ENCODE results near the gene USP5.

The USP5 gene

DNA sequence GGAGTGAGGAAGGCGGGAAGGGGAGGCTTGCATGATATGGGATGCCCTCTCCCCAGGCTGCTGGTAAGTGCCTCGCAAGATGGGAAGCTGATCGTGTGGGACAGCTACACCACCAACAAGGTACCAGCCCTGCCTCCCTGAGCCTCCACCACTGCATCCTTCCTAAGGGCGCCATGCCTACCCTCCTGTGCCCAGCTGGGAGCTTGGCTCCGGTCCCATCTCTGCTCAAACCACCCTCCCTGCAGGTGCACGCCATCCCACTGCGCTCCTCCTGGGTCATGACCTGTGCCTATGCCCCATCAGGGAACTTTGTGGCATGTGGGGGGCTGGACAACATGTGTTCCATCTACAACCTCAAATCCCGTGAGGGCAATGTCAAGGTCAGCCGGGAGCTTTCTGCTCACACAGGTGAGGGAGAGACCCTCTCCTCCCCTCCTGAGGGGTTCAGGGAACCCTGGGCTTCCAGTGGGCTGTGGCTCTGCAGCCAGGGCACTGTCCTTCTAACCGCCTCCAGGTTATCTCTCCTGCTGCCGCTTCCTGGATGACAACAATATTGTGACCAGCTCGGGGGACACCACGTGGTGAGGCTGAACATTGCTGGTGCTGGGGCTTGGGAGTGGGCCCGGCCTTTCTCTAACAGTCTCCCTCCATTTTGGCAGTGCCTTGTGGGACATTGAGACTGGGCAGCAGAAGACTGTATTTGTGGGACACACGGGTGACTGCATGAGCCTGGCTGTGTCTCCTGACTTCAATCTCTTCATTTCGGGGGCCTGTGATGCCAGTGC, 8.6 kb upstream of the USP5 start:
- DNase-seq (ENCODE audit: low read depth, low spot score), result no peak
- H3K4me3 ChIP-seq, result no peak overlapping the region
- H3K9ac ChIP-seq (ENCODE audit: insufficient read length), result no peak overlapping the region
- H3K9me3 ChIP-seq (ENCODE audit: low read depth, low read length), result no peaks in the 10 kb centered on the region
- peaks cover 17% of the 10 kb centered on the region for H3K36me3 ChIP-seq (ENCODE audit: insufficient read depth, low read length)
- H3K27ac ChIP-seq, result no peak overlapping the region
- TF ChIP-seq FOXP2 (optimal IDR thresholded peaks at IDR 0.05; ENCODE audit: control extremely low read depth, extremely low read length, insufficient read depth), result no peak
- TF ChIP-seq POLR2AphosphoS5 (IDR thresholded peaks at IDR 0.05; ENCODE audit: borderline replicate concordance, low read depth, low read length), result no peak
- TF ChIP-seq EZH2 (IDR thresholded peaks at IDR 0.05), result no peak

GRCh38 chr12:6845395-6845794, 6.6 kb upstream of the USP5 start:
- H3K4me3 ChIP-seq, result no peak overlapping the region
- no peaks in the 10 kb centered on the region for H3K9me3 ChIP-seq (ENCODE audit: low read depth, low read length)
- no peak for TF ChIP-seq POLR2AphosphoS5 (IDR thresholded peaks at IDR 0.05; ENCODE audit: borderline replicate concordance, low read depth, low read length)
- no peak for TF ChIP-seq EZH2 (IDR thresholded peaks at IDR 0.05)
- TF ChIP-seq FOXP2 (optimal IDR thresholded peaks at IDR 0.05; ENCODE audit: control extremely low read depth, extremely low read length, insufficient read depth), result no peak
- DNase-seq (ENCODE audit: low read depth, low spot score), result no peak
- H3K9ac ChIP-seq (ENCODE audit: insufficient read length), result no peak overlapping the region
- peaks cover 36% of the 10 kb centered on the region for H3K36me3 ChIP-seq (ENCODE audit: insufficient read depth, low read length)
- no peak overlapping the region for H3K27ac ChIP-seq

DNA sequence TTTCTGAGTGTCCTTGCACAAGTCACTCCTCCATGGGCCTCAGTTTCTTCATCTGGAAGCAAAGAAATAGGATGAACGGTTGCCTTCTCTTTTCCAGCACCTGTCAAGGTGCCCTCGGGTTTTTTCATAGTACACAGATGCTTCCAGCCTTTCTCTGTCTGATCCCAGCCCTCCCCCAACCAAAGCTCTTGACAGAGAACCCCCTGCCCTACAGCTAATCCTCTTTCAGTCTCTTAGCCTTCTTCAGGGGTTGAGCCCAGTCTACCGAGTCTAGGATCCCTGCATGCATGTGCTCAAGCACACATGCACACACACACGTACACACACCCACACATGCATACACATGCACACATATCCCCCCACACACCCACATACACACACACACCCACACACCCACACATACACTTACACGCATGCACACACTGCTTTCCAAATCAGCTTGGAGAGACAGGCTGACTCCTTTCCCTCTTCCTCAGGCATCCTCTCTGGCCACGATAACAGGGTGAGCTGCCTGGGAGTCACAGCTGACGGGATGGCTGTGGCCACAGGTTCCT, 5.6 kb upstream of the USP5 start:
- peaks cover 36% of the 10 kb centered on the region for H3K36me3 ChIP-seq (ENCODE audit: insufficient read depth, low read length)
- no peak for TF ChIP-seq EZH2 (IDR thresholded peaks at IDR 0.05)
- no peak for TF ChIP-seq POLR2AphosphoS5 (IDR thresholded peaks at IDR 0.05; ENCODE audit: borderline replicate concordance, low read depth, low read length)
- TF ChIP-seq FOXP2 (optimal IDR thresholded peaks at IDR 0.05; ENCODE audit: control extremely low read depth, extremely low read length, insufficient read depth), result no peak
- H3K4me3 ChIP-seq, result no peak overlapping the region
- H3K9me3 ChIP-seq (ENCODE audit: low read depth, low read length), result no peaks in the 10 kb centered on the region
- no peak overlapping the region for H3K9ac ChIP-seq (ENCODE audit: insufficient read length)
- H3K27ac ChIP-seq, result no peak overlapping the region
- no peak for DNase-seq (ENCODE audit: low read depth, low spot score)

- H3K36me3 ChIP-seq (ENCODE audit: insufficient read depth, low read length), result peaks cover 36% of the 10 kb centered on the region
- H3K9me3 ChIP-seq (ENCODE audit: low read depth, low read length), result no peaks in the 10 kb centered on the region
- no peak overlapping the region for H3K9ac ChIP-seq (ENCODE audit: insufficient read length)
- TF ChIP-seq EZH2 (IDR thresholded peaks at IDR 0.05) (no peak), FOXP2 (optimal IDR thresholded peaks at IDR 0.05; ENCODE audit: control extremely low read depth, extremely low read length, insufficient read depth) (no peak)
- H3K4me3 ChIP-seq, result no peak overlapping the region
- no peak overlapping the region for H3K27ac ChIP-seq
- no peak for DNase-seq (ENCODE audit: low read depth, low spot score)
Measured at GRCh38 chr12:6847676-6848075, 4.3 kb upstream of the USP5 start.

DNA sequence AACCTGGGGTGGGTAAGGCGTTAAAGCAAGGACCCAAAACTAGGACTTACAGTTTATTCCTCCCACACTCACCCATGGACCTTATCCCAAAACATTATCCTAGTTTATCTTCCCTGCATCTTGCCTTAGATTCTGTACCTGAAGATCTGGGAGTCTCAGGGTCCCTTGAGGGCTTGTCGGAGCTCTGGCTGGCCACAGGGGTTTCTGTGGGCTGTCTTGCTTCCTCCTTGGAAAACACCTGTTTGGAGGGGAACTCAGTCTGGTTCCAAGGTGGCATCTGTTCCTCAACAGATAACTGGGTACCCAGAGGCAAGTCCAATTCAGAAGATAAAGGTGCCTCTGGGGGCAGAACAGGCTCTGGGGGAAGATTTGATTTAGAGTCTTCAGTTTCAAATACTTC, 2.5 kb upstream of the USP5 start:
- Histone ChIP-seq H3K9me3 (ENCODE audit: low read depth, low read length) (no peaks in the 10 kb centered on the region), H3K27ac (no peak overlapping the region), H3K4me3 (peak overlapping the region; percentile 82), H3K9ac (ENCODE audit: insufficient read length) (peak overlapping the region; percentile 77), H3K36me3 (ENCODE audit: insufficient read depth, low read length) (peaks cover 36% of the 10 kb centered on the region)
- DNase-seq (ENCODE audit: low read depth, low spot score), result no peak
- TF ChIP-seq EZH2 (IDR thresholded peaks at IDR 0.05), result no peak
- no peak for TF ChIP-seq FOXP2 (optimal IDR thresholded peaks at IDR 0.05; ENCODE audit: control extremely low read depth, extremely low read length, insufficient read depth)
- TF ChIP-seq POLR2AphosphoS5 (IDR thresholded peaks at IDR 0.05; ENCODE audit: borderline replicate concordance, low read depth, low read length), result no peak

- TF ChIP-seq POLR2AphosphoS5 (IDR thresholded peaks at IDR 0.05; ENCODE audit: borderline replicate concordance, low read depth, low read length) (no peak), FOXP2 (optimal IDR thresholded peaks at IDR 0.05; ENCODE audit: control extremely low read depth, extremely low read length, insufficient read depth) (no peak), EZH2 (IDR thresholded peaks at IDR 0.05) (no peak)
- H3K9me3 ChIP-seq (ENCODE audit: low read depth, low read length), result no peaks in the 10 kb centered on the region
- peak overlapping the region; percentile 82 for H3K4me3 ChIP-seq
- no peak for DNase-seq (ENCODE audit: low read depth, low spot score)
- no peak overlapping the region for H3K27ac ChIP-seq
- peaks cover 37% of the 10 kb centered on the region for H3K36me3 ChIP-seq (ENCODE audit: insufficient read depth, low read length)
- H3K9ac ChIP-seq (ENCODE audit: insufficient read length), result peak overlapping the region; percentile 77
Measured at GRCh38 chr12:6849976-6850560, 1.9 kb upstream of the USP5 start.

DNA sequence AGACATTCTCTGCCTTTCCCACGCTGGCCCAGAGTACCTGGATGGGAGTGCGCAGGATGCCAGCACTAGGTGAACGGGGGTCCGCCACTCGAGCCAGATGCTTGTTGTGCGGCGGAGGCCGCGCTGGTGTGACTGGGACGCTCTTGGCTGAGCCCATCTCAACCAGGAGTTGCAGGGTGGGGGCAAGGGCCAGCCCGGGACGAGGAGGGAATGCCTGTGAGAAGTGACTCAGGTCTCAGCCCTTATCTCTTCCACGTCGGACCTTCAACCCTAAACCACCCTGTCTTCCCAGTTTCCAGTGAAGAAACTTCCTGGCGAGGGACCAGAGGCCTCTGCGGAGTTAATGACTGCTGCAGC, 1.2 kb upstream of the USP5 start:
- Histone ChIP-seq H3K9ac (ENCODE audit: insufficient read length) (peak overlapping the region; percentile 77), H3K36me3 (ENCODE audit: insufficient read depth, low read length) (peaks cover 44% of the 10 kb centered on the region), H3K4me3 (peak overlapping the region; percentile 82), H3K27ac (no peak overlapping the region), H3K9me3 (ENCODE audit: low read depth, low read length) (no peaks in the 10 kb centered on the region)
- TF ChIP-seq FOXP2 (optimal IDR thresholded peaks at IDR 0.05; ENCODE audit: control extremely low read depth, extremely low read length, insufficient read depth), result no peak
- DNase-seq (ENCODE audit: low read depth, low spot score), result no peak

DNA sequence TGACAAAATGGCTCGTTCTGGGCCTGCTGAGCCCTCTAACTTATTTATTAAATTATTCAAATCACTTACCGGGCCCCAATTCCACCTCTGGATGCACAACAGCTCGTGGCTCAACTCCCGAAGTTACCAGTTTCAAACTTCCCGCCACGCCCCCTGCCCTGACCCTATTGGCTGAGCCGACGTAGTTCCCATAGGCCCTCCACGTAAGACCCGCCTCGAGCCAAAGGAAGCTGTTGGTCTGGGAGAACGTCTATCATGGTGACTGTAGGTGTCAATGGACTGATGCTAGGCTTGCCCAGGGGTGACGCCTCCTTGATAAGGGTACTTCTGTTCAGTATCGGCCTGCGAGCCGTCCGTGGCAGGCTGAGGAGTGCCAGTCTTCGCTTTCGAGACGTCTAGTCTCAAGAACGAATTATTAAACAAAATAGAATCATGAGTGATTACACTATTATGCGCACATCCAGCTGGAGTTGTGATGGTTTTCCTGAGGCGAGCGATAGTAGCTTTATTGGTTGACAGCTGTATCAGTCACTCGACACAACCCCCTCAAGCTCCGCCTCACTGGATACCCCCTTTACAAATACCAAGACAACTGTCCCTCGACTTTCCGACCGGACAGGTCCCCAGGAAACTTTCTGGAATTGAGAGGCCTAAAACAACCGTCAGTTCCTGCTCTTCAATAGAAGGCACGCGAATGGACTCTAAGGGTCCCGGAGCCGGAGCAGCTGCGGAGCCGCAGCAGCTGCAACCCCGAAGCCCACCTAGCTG, 613 bp upstream of the USP5 start, which contains the start of gene CDCA3:
CDCA3 (minus strand) TSS at position 134 of the 768 bp plus-strand sequence. CDS start 334 bp downstream, outside the sequence.
- Histone ChIP-seq H3K27ac (peak within 1 kb of the TSS; percentile 92), H3K4me3 (peak within 1 kb of the TSS; percentile 82), H3K36me3 (ENCODE audit: insufficient read depth, low read length) (peaks cover 49% of the 10 kb centered on the region), H3K9ac (ENCODE audit: insufficient read length) (peak within 1 kb of the TSS; percentile 86), H3K9me3 (ENCODE audit: low read depth, low read length) (no peaks in the 10 kb centered on the region)
- peak; percentile 97 for DNase-seq (ENCODE audit: low read depth, low spot score)
- TF ChIP-seq POLR2AphosphoS5 (IDR thresholded peaks at IDR 0.05; ENCODE audit: borderline replicate concordance, low read depth, low read length), result peak; percentile 76; the same call in 1 of the 2 replicates
- no peak for TF ChIP-seq EZH2 (IDR thresholded peaks at IDR 0.05)
- TF ChIP-seq FOXP2 (optimal IDR thresholded peaks at IDR 0.05; ENCODE audit: control extremely low read depth, extremely low read length, insufficient read depth), result peak; percentile 53

Data from SK-N-MC (cell line).